HFF-Myc (cell line): ENCODE data around the gene HAO2.

Experiments used
- DNase-seq: peaks from one replicate; pipeline ENCODE4 v3.0.0-alpha.2; 2011; ENCODE audit warnings: low read depth; ENCODE audit errors: extremely low read depth
- H3K4me3 ChIP-seq: replicated peaks from 2 replicates; pipeline ENCODE4 v1.5.1; 2011; ENCODE audit warnings: low read depth, mild to moderate bottlenecking, control low read depth, low read length
- CTCF ChIP-seq: IDR thresholded peaks from 2 replicates; pipeline ENCODE4 v1.5.1; 2012; ENCODE audit warnings: mild to moderate bottlenecking, low read depth, low read length, control low read depth; ENCODE audit errors: missing control alignments

The HAO2 gene

GRCh38 chr1:119397986-119398385 is 29.4 kb downstream of the HAO2 start:
- no peak for DNase-seq
- TF ChIP-seq CTCF: no peak
- no peak overlapping the region for H3K4me3 ChIP-seq

- TF ChIP-seq CTCF: no peak
- DNase-seq: no peak
Observed at GRCh38 chr1:119404736-119405135, 36.2 kb downstream of the HAO2 start.

GRCh38 chr1:119409731-119410130 is 41.1 kb downstream of the HAO2 start:
- TF ChIP-seq CTCF: no peak
- no peak overlapping the region for H3K4me3 ChIP-seq
- no peak for DNase-seq

More at GRCh38 chr1:119404736-119405135, 36.2 kb downstream of the HAO2 start:
- H3K4me3 ChIP-seq: no peak overlapping the region

- TF ChIP-seq CTCF: no peak
- no peak for DNase-seq
- no peak overlapping the region for H3K4me3 ChIP-seq
Observed at GRCh38 chr1:119410961-119411360, 42.4 kb downstream of the HAO2 start.

- no peak for TF ChIP-seq CTCF
- H3K4me3 ChIP-seq: no peak within 1 kb of the TSS
- DNase-seq: no peak
Observed at GRCh38 chr1:119414950-119415349, 46.4 kb downstream of the HAO2 start, which contains the start of gene HSD3B2. HSD3B2 (plus strand) TSS chr1:119415150; CDS start chr1:119415420, 270 bp downstream.

- no peak overlapping the region for H3K4me3 ChIP-seq
- no peak for DNase-seq
- no peak for TF ChIP-seq CTCF
Observed at GRCh38 chr1:119416006-119416640, 47.5 kb downstream of the HAO2 start.

GRCh38 chr1:119419109-119419508 is 50.5 kb downstream of the HAO2 start:
- DNase-seq: no peak

More at GRCh38 chr1:119419109-119419508, 50.5 kb downstream of the HAO2 start:
- TF ChIP-seq CTCF: no peak
- no peak overlapping the region for H3K4me3 ChIP-seq
